Spleen (tissue), 11 donors: Measurements from ENCODE around the gene ARL5A. TPM values are rescaled to one million over a fixed set of nuclear protein-coding genes. Genes with fewer than 3 reads are reported as not detected.

ENCODE experiments used
- DNase-seq: peaks from one replicate; pipeline ENCODE4 v3.0.0-alpha.2; 2020
- H3K27ac ChIP-seq, 8 donors: fragments of 200-600 bp; sonication (generic) in 7 of 8; 1 replicate in 4 of 8; 2 replicates in 4 of 8; pipeline versions ENCODE4 v1.5.0 to v1.8.0; 2016 to 2021; ENCODE audit warnings: inconsistent platforms in 4 of 8, mild to moderate bottlenecking in 4 of 8, moderate library complexity in 1 of 8
- H3K27me3 ChIP-seq, 7 donors: fragments of 200-600 bp; sonication (generic) in 6 of 7; replicated peaks in 1 of 7; 1 replicate in 4 of 7; 2 replicates in 3 of 7; pipeline versions ENCODE4 v1.5.0 to v1.8.0; 2016 to 2021; ENCODE audit warnings: inconsistent platforms in 3 of 7, mild to moderate bottlenecking in 1 of 7
- H3K36me3 ChIP-seq, 6 donors: fragments of 200-600 bp; sonication (generic) in 5 of 6; 1 replicate in 4 of 6; 2 replicates in 2 of 6; pipeline versions ENCODE4 v1.5.0 to v1.8.0; 2016 to 2021; ENCODE audit warnings: inconsistent platforms in 2 of 6
- H3K4me1 ChIP-seq, 6 donors: fragments of 200-600 bp; sonication (generic) in 5 of 6; 1 replicate in 3 of 6; 2 replicates in 3 of 6; pipeline versions ENCODE4 v1.5.0 to v1.8.0; 2016 to 2021; ENCODE audit warnings: inconsistent platforms in 3 of 6
- H3K4me3 ChIP-seq, 8 donors: fragments of 200-600 bp; sonication (generic) in 7 of 8; 1 replicate in 4 of 8; 2 replicates in 4 of 8; pipeline versions ENCODE4 v1.5.0 to v1.8.0; 2016 to 2021; ENCODE audit warnings: inconsistent platforms in 4 of 8, mild to moderate bottlenecking in 4 of 8, moderate library complexity in 2 of 8
- H3K9me3 ChIP-seq, 8 donors: fragments of 200-600 bp; sonication (generic) in 7 of 8; 1 replicate in 4 of 8; 2 replicates in 4 of 8; pipeline versions ENCODE4 v1.5.0 to v1.8.0; 2016 to 2021; ENCODE audit warnings: inconsistent platforms in 4 of 8
- CTCF ChIP-seq, 11 experiments: fragments of 200-600 bp in 7 of 11; fragments of 450-650 bp in 4 of 11; sonication (generic) in 4 of 11; IDR thresholded peaks in 8 of 11; conservative IDR thresholded peaks in 3 of 11; 1 replicate in 7 of 11; 2 replicates in 4 of 11; pipeline versions ENCODE4 v1.4.0 to v1.8.0; 2016 to 2021; ENCODE audit warnings: antibody characterized with exemption in 11 of 11, inconsistent platforms in 4 of 11, mild to moderate bottlenecking in 1 of 11
- POLR2A ChIP-seq, 3 donors: fragments of 450-650 bp; IDR thresholded peaks; one replicate each; pipeline ENCODE4 v1.5.1; 2017; ENCODE audit warnings: antibody characterized with exemption in 3 of 3, mild to moderate bottlenecking in 1 of 3
- POLR2AphosphoS5 ChIP-seq, 3 donors: sonication (generic); formaldehyde crosslinking; IDR thresholded peaks; one replicate each; pipeline ENCODE4 v1.5.1; 2017; ENCODE audit warnings: antibody characterized with exemption in 3 of 3
- WGBS, 5 donors: extraction: QIAGEN DNeasy Blood & Tissue Kit in 3 of 5; methylation state at CpG; one replicate each; pipeline versions ENCODE4 v1.1.5 to v1.1.7; 2013 to 2018; 5-methylcytosine and 5-hydroxymethylcytosine counted together
- intact Hi-C: fragments of 100-400 bp; cut with DNase I; formaldehyde crosslinking; loops from one replicate; pipeline ENCODE4 v1.15.0; 2023; ENCODE audit warnings: low total_unique reads
- polyA plus RNA-seq, 3 donors: library from polyadenylated mRNA; stranded (reverse); fragments of 200-250 nt; gene quantifications; one replicate each; pipeline ENCODE4 v1.2.1, GENCODE V29; 2013
- total RNA-seq, 7 donors: library from RNA; depleted of rRNA in 3 of 7; stranded (reverse); fragments of >200 nt in 3 of 7; fragmentation: NEBNext Ultra II Directional in 4 of 7; extraction: Animal tissue kit (Norgen Biotek cat#: 25700) in 4 of 7; gene quantifications; one replicate each; pipeline versions ENCODE4 v1.1.0 to v1.2.1, GENCODE V29; 2016 to 2021
- donor health status: healthy with polysubstance abuse.
- donor health status: DM: no; HTN: no; CAD: no; lungs with moderate emphysema.
- donor health status: DM: no; HTN: no; CAD: no.
- donor health status: Bipolar disorder and iron deficiency.
- donor health status: healthy.
- donor health status: DM: no; HTN: no; CAD: no.
- donor health status: DM: yes; HTN: yes; CAD: no.

Gene ARL5A
- total and polyA plus RNA-seq, 10 donors: 9.5 to 89.9 (median 46.4) TPM

- H3K9me3 ChIP-seq: no peaks in the 10 kb centered on the region
- no peaks in the 10 kb centered on the region for H3K27me3 ChIP-seq
- intact Hi-C loops: no loop called here
- H3K27ac ChIP-seq: no peak overlapping the region
- H3K4me1 ChIP-seq: peaks cover 3 to 48% (median 19%) of the 10 kb centered on the region in 6 donors
- WGBS, 5 donors: 51 to 64% (median 55%) methylated on average over 3 of the region's 3 CpGs
- H3K4me3 ChIP-seq: no peak overlapping the region
- H3K36me3 ChIP-seq: peaks cover 0 to 5% (median 0%) of the 10 kb centered on the region in 6 donors
- DNase-seq: no peak
- TF ChIP-seq POLR2AphosphoS5 (IDR thresholded peaks at IDR 0.05) (no peak), POLR2A (IDR thresholded peaks at IDR 0.05) (no peak), CTCF (IDR thresholded peaks at IDR 0.05 in 8 of 11, conservative IDR thresholded peaks at IDR 0.05 in 3 of 11) (no peak)
Measured at GRCh38 chr2:151762694-151763093, 65.5 kb downstream of the ARL5A start.

GRCh38 chr2:151761687-151762086, 66.5 kb downstream of the ARL5A start:
- H3K27ac ChIP-seq: no peak overlapping the region
- H3K27me3 ChIP-seq: no peaks in the 10 kb centered on the region
- intact Hi-C loops: no loop called here
- H3K4me3 ChIP-seq: no peak overlapping the region
- H3K4me1 ChIP-seq: peaks cover 0 to 38% (median 15%) of the 10 kb centered on the region in 6 donors
- H3K9me3 ChIP-seq: no peaks in the 10 kb centered on the region
- DNase-seq: no peak
- TF ChIP-seq POLR2AphosphoS5 (IDR thresholded peaks at IDR 0.05) (no peak), CTCF (IDR thresholded peaks at IDR 0.05 in 8 of 11, conservative IDR thresholded peaks at IDR 0.05 in 3 of 11) (no peak), POLR2A (IDR thresholded peaks at IDR 0.05) (no peak)
- peaks cover 0 to 1% (median 0%) of the 10 kb centered on the region in 6 donors for H3K36me3 ChIP-seq

- no peak for DNase-seq
- intact Hi-C loops: no loop called here
- Histone ChIP-seq H3K27me3 (no peaks in the 10 kb centered on the region), H3K4me3 (no peak overlapping the region), H3K27ac (no peak overlapping the region), H3K9me3 (no peaks in the 10 kb centered on the region), H3K36me3 (no peaks in the 10 kb centered on the region), H3K4me1 (peaks cover 0 to 33% (median 12%) of the 10 kb centered on the region in 6 donors)
- TF ChIP-seq CTCF (IDR thresholded peaks at IDR 0.05 in 8 of 11, conservative IDR thresholded peaks at IDR 0.05 in 3 of 11) (no peak), POLR2AphosphoS5 (IDR thresholded peaks at IDR 0.05) (no peak), POLR2A (IDR thresholded peaks at IDR 0.05) (no peak)
- 87 to 95% (median 91%) methylated on average over 3 of the region's 3 CpGs for WGBS, 5 donors
Measured at GRCh38 chr2:151761193-151761592, 67.0 kb downstream of the ARL5A start.

- intact Hi-C loops: no loop called here
- Histone ChIP-seq H3K4me1 (peaks cover 0 to 23% (median 5%) of the 10 kb centered on the region in 6 donors), H3K27ac (no peak overlapping the region), H3K36me3 (no peaks in the 10 kb centered on the region), H3K4me3 (no peak overlapping the region), H3K27me3 (no peaks in the 10 kb centered on the region), H3K9me3 (no peaks in the 10 kb centered on the region)
- no peak for TF ChIP-seq POLR2AphosphoS5 (IDR thresholded peaks at IDR 0.05)
- TF ChIP-seq CTCF (IDR thresholded peaks at IDR 0.05 in 8 of 11, conservative IDR thresholded peaks at IDR 0.05 in 3 of 11): no peak
- TF ChIP-seq POLR2A (IDR thresholded peaks at IDR 0.05): no peak
- no peak for DNase-seq
- WGBS, 5 donors: 90 to 95% (median 94%) methylated on average over 11 of the region's 11 CpGs
Measured at GRCh38 chr2:151760139-151760650, 68.0 kb downstream of the ARL5A start.
